ENCODE results near the gene DEPDC7.
A peak's percentile ranks its signal among the peaks of the same experiment; 100 is the strongest.
"Not testable (repeated sequence)": the region's sequence is repeated elsewhere in the genome, so short reads cannot be mapped to it uniquely, and the experiment has no call there.

Gene DEPDC7

DNA sequence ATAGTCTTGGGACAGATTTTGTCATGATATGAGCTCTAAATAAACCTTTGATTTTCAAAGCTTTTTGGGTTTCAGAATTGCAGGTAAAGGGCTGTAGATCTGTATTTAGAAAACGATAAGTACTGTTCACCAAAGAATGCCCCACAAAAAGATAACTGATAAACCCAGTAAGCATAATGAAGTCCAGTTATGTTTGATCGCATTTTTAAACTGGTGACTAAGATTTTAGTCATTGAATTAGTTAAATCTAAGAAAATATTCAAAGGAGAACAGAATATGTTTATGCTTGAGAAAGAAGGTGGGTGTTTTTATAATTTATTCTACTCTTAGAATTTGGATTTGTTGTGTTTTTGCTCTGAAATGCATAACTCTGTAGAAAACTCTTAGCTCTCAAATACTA, 11.6 kb downstream of the DEPDC7 start:
- no peak for DNase-seq

DNA sequence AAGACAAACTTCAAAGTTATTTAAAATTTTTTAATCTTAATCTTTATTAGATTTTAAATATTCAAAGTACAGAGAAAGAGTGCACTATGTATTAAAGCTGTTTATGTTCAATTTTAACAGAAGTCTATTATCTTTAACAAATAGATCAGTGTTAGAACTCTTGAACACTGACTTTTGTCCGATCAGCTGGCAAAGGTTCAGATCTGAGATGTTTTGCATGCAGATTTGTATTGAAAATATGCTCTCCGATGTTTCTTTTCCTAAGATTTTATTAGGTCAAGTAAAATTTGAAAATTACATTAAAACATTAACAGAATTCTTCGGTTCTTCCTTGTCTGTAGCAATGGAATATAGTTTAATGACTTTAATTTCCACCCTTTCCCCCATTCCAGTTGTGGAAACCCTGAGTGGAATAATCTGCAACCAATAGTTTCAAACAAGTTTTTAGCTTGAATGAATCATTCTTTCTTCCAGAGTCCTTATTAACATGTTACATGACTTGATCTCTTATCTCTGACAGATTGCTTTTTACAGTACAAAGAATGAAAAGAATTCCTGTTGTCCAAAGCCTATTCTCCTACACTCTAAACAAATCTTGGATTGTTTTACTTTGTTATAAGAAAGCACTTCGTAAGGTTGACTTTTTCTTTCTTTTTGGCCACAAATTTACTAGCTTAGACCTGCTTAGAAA, 12.3 kb downstream of the DEPDC7 start:
- DNase-seq = no peak

DNA sequence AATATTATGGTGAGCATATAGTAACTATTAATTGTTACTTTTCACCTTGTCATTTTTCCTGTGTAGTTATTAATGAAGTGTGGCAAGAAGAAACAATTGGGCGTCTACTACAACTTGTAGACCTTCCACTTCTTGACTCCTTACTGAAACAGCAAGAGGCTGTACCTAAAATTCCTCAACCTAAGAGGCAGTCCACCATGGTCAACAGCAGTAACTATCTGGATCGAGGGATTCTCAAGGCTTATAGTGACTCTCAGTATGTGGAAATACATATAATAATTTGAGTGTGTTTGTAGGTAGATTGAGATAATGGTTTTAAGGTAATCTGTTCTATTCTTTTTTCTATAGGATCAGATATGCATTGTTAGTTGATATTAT, 12.8 kb downstream of the DEPDC7 start:
- DNase-seq = no peak

DNA sequence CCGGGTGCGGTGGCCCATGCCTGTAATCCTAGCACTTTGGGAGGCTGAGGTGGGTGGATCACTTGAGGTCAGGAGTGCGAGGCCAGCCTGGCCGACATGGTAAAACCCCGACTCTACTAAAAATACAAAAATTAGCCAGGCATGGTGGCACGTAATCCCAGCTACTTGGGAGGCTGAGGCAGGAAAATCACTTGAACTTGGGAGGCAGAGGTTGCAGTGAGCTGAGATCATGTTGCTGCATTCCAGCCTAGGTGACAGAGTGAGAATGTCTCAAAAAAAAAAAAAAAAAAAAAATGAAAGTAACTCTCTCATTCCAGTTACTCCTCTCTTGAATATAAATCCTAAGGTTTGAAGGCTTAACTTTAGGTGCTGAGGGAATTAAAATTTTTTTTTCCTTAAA, 13.5 kb downstream of the DEPDC7 start:
- DNase-seq = not testable (repeated sequence)

DNA sequence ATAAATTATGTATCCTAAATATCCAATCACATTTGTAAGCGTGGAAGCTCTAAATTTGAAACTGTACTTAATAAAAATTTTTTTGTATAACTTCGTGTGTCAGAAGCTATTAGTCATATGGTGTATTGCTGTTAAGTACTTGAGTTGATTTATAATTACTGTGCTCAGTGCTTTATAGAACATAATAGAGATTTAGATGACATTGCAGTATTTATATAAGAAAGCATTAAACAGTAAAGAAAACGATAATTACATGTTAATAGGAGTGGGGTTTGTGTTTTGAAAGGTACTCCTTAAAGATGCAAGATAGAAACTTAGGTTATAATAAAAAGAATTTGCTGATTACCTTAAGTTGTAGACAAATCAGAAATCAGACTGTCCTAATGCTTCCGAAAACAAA, 17.8 kb downstream of the DEPDC7 start:
- DNase-seq = no peak

DNA sequence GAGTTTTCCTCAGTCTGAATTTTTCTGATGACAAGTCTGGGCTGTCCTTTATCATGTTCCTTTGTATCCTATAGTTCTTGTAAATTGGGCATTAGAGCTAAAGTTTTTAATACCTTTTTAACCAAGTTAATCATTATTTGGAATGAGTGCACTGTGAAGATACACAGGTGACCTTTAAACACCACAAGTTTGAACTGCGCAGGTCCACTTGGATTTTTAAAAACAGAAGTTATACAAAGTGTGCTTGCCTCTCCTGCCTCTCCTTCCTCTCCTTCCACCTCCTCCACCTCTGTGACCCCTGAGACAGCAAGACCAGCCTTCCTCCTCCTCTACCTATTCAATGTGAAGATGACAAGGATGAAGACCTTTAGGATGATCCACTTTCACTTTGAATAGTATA, 19.3 kb downstream of the DEPDC7 start:
- DNase-seq = no peak

DNA sequence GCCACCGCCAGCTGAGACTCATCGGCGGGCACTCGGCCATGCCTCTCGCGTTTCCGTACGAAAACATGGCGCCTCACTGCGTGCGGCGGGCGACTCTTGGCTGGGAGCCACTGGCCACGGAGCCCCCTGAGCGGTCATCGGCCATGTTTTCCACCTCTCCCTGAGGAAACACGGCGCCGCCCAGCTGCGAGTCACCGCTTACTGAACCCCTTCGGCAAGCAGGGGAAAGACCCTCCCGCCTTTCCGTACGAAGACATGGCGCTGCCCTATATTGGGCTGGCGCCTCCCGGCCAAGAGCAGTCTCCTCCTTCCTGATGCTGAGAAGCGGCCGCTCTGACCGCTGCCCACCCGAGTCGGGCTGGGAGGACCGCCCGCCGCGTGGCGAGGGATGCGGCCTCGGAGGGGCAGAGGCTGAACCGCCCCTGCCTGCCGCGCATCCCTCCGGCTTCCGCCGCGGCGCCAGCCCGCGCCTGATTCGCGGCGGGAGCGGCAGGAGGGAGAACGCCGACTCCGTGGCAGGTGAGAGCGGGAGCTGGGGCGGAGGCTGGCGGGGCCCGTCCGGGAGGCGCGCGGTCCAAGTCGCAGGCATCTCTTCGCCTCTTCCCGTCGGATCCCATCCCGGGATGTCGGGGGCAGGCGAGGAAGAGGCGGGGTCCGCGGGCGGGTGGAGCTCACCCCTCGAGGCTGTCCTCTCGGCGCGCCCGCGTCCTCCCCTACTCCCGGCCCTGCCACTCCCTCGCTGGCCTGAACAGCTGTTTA, 23.8 kb downstream of the DEPDC7 start, which contains the start of gene TCP11L1:
Gene TCP11L1 (plus strand): TSS at position 299 of the 759 bp plus-strand sequence. CDS start 4,202 bp downstream, outside the sequence.
- DNase-seq = peak in 1 of 2 experiments; percentile 60

DNA sequence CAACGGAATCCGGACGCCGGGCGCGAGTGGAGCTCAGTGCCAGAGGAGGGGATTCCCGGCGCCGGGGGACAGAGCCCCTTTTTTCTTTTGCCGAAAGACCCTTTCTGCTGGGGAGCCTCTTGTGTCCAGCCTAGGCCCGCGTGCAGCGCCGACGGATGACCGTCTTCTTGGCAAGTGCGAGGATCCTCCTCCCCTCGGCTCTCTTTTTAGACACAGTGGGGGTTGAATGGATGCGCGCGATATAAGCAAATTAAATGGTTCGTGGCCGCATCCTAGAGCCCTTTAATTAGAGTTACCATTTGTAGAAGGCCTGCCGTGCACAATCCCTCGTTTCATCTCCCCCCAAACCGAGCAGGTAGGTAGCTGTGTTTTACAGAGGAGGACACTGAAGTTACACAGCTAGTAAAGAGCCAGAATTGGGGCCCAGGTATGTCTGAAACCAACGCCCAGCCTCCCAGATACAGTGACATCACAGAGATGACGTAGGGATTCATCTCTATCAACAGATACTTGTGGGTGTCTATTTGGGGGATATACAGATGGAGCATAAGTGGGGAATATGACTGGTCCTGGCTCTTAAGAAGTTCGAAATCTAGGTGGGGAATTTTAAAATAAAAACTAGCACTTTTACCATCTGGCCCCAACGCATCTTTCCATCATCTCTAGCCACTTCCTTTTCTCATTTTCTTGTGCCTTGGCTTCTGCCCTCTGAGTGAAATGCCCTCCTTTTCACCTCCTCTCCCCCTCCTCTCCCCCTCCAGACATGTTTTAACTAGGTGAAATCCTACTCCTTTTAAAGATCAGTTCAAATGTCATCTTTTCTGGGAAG, 24.6 kb downstream of the DEPDC7 start:
- DNase-seq = no peak

DNA sequence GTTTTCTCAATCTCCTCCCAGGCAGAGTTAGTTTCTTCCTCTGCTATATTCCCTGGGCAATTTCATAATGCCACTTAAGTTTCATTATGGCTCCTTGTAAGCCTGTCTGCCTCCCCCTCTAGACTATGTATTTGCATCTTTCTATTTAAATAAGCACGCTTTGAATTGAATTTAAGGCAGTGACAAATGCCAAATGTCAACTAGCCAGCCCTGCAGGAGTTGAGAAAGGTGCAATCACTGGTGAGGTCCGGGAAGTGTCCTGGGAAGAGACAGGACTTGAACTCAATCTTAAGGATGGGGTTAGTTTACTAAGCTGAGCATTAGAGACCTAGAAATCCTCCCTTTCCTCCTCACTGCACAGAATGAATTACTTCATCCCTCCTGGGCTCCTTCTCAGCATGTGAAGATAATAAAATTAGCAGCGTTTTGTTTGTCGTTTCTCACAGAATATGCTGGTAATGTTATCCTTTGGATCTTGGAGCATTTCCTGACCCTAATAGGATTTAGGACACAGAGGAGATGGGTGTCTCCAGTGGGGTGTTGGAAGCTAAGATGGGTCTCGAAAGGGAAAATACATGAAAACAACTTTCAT, 25.3 kb downstream of the DEPDC7 start:
- DNase-seq = no peak

DNA sequence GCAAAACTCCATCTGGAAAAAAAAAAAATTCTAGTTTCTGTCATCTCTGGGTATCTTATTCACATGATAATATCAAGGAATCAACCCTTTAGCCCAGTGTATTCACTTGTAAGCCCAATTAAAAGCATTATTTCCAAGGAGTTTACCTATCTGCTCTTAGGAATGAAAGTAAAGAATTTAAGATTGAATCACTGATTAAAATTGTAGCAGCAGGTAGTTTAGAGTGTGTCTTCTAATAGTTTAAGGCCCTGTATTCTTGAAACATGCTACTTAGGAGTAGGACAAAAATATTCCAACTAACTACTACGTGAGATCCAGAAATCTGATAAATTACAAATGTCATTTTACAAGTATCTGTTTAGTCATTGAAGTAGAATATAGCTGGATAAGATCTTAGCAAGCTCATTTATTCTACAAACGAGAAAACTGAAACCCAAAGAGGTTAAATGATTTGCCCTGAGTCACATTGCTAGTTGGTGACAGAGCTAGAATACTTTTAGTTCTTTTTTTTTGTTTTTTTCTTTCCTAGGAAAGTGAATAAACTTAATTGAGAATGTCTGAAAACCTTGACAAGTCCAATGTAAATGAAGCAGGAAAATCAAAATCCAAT, 27.6 kb downstream of the DEPDC7 start:
- DNase-seq = no peak

DNA sequence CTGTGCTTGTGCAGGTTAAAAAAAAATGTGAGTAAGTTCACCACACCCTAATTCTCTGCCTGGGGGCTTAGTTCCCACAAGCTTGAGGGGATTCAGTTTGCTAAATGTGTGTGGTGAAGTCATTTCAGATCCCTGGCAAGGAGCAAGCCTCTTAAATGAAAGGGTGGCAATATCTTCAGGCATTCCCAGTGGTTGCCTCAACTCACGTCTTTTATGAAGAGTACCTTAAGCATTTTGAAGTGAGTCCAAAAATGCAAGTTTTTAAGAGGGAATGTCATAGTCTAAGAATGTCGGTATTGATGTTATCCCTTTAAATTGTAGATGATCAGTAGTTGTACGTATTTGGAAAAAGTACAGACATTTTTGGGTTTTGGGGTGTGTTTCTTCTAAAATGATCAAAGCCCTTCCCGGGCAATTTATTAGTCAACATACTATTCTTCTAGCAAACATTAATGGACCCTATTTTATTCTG, 28.6 kb downstream of the DEPDC7 start:
- DNase-seq = no peak

DNA sequence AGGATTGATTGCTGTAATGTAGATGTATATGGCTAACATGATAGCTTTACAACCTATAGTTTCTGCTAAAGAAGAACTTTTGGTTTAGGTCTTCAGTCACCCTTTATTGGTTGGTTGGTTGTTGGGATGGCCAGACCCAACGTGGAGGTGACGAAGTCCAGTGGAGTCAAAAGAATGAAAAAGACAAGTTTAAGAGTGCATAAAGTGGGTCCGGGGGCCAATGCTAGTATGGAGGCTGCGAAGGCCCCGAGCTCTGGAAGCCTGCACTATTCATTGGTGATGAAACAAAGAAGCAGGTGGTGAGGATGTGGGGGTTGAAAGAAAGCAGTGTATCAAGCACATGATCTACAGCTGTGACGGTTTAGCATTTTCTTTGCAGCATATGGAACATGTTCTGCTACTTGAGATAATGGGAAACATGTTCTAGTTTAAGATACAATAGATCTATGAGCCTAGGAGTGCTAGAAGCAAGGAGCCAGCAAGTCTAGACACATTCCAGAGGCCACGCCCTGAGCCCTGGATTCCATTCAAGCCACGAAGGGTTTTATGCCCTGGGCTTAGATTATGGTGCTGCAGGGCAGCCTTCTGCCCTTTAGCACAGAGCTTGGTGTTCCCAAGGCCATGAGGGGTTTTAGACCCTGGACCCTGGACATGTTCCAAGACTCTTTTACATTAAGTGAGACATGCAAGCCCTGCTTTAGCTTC, 30.0 kb downstream of the DEPDC7 start:
- DNase-seq = no peak

DNA sequence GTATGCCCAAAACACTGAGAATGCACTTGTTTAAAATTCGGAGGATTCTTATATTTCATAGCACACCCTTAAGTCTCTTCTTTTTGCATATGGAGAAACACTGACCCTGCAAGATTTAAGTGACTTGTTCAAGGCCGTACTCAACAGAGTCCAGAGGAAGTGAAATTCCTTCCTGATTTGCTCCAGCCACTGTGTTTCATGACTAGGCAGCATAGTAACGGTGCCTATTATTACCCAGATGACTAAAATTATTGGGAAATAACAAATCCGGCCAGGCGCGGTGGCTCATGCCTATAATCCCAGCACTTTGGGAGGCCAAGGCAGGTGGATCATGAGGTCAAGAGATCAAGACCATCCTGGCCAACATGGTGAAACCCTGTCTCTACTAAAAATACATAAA, 33.0 kb downstream of the DEPDC7 start:
- not testable (repeated sequence) for DNase-seq

DNA sequence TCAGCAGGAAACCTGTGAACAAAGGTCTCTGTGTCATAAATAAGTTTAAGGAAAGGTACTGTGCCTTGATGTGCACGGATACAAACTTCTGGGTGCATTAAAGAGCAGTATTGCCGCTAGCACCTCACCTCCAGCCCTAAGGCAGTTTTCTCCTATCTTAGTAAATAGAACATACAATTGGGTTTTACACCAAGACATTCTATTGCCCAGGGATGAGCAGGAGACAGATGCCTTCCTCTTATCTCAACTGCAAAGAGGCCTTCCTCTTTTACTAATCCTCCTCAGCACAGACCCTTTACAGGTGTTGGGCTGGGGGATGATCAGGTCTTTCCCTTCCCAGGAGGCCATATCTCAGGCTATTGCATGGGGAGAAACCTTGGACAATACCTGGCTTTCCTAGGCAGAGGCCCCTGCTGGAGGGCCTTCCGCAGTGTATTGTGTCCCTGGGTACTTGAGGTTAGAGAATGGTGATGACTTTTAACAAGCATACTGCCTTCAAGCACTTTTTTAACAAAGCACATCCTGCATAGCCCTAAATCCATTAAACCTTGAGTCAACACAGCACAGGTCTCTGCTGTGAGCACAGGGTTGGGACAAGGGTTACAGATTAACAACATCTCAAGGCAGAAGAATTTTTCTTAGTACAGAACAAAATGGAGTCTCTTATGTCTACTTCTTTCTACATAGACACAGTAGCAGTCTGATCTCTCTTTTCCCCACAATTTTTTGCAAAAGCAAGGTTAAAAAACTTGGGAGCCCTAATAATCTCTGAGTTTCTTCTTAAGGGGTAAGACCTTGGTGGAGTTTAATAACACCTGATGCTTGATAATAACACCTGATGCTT, 34.1 kb downstream of the DEPDC7 start:
- not testable (repeated sequence) for DNase-seq

DNA sequence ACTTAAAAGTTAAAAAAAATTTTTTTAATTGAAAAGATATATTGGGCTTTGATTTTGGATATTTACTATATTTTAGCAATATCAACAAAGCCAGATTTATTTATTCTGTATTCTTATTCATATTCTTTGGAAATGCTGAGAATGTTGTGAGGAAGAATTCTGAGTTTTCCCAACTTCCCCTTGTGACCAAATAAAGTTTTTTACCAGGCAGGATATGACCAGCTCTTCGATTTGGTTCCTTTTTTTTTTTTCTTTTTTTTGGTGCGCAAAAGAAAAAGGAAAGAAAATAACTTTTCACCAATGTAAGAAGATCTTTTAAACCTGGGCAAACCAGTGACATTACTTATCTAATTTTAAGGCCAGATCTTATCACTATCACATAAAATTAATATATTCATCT, 36.6 kb downstream of the DEPDC7 start:
- no peak for DNase-seq

DNA sequence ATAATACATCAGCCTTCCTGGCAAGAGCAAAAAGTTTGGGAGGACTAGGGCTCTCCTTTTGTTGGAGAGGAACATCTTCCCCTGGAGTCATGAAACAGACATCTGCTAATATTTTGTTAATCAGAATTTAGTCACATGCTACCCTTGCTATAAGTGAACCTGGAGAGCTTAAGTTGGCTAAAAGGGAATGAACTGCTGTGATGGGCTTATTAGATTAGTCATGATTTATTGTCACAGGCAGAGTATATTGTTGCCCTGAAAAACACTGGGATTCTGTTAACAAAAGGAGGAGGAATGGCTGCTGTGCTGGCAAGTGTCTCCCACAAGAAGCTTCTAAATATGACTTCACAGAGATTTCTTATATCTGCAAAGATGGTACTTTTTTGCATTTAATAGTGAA, 39.7 kb downstream of the DEPDC7 start:
- no peak for DNase-seq

DNA sequence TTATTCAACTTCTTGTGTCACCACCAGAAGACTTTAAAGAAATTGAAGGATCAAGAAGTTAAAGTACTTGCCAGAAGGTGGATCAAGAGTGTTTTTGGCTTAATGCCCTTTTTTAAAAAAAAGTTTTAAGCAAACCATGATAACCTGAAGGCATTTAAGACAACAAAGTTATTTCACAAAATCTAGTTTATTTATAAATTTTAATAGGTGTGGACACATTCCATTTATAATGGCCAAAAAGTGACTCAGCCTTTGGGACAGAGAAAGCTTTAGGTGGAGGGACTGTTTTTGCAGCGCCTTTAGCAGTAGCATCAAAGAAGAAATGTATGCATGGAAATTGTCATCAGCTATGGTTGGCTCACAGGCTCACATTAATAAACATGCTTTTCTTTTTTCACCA, 41.6 kb downstream of the DEPDC7 start:
- no peak for DNase-seq

DNA sequence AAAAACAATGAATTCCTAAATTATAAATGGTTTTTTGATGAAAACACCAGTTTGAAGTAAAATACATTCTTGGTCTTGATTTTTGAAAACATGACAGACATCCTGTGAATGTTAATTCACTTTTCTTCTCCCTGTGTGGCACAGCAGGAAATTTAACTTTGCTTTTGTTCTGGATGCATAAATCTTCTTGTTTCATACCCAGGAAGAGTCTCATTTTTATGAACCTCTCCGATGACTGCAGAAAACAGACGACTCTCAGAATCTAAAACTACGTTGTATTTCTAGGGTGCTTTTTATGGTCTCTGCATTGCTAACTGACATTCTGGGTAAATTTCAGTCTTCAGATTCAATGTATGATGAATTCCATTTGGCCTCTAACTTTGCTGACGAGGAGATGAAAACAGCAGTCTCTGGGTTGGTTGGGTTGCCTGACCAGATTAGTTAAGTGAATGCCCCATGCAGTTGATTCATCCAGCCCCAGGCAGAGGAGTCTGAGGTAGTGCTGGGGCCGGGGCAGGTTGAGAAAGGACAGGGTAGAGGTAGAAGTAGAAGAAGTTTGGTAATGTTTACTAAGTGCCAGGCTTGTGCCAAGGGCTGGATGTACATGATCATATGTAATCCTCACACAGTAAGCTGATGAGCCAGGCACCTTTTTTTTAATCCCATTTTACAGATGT, 43.8 kb downstream of the DEPDC7 start:
- no peak for DNase-seq

DNA sequence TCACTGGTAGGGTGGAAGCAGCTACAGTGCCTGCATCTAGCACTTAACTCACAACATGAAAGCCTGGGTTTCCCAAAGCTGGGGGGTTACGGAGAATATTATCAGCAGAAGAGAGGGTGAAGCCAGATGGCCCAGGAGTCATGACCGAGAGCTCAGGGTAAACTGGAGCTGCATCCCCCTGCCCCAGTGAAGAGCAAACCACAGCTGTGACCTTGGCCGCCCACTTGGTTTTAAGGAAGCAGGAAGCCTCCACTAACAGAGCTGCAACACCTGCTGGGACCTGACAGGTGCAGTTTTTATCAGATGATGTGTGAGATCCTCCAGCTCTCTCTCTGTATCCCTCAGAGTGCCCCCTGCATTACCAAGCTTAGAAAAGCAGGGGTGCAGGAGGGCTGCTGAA, 44.6 kb downstream of the DEPDC7 start:
- no peak for DNase-seq

DNA sequence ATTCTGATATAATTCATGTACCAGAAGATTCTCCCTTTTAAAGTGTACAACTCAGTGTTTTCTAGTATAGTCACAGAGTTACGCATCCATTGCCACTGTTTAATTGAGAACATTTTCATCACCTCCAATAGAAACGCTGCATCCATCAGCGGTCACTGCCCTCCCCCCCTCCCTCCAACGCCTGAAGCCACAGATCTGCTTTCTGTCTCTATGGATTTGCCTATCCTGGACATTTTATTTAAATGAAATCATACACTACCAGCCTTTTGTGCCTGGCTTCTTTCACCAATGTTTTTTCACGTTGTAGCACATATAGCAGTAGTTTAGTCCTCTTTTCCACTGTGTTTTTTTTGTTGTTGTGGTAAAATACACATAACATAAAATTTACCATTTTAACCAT, 46.5 kb downstream of the DEPDC7 start:
- DNase-seq = no peak

All from cerebellar nuclear complex (tissue), 1 donor.